Osteocyte (in vitro differentiated cells): Measurements from ENCODE around the gene PSAPL1. TPM values are rescaled to one million over a fixed set of nuclear protein-coding genes. Genes with fewer than 3 reads are reported as not detected.

Source experiments
- DNase-seq: peaks from one replicate; pipeline ENCODE4 v3.0.0; 2021; ENCODE audit warnings: mixed read lengths; ENCODE audit not compliant: unreplicated experiment; ENCODE audit errors: extremely low spot score
- H3K27ac Mint-ChIP-seq: one replicate; pipeline ENCODE4 v1.8.0; 2021; ENCODE audit warnings: mild to moderate bottlenecking, mixed read lengths; ENCODE audit not compliant: unreplicated experiment
- H3K27me3 Mint-ChIP-seq: one replicate; pipeline ENCODE4 v1.8.0; 2021; ENCODE audit warnings: mixed read lengths; ENCODE audit not compliant: unreplicated experiment
- H3K36me3 Mint-ChIP-seq: one replicate; pipeline ENCODE4 v1.8.0; 2021; ENCODE audit warnings: mixed read lengths; ENCODE audit not compliant: unreplicated experiment
- H3K4me1 Mint-ChIP-seq: one replicate; pipeline ENCODE4 v1.8.0; 2021; ENCODE audit warnings: mixed read lengths; ENCODE audit not compliant: unreplicated experiment
- H3K4me3 Mint-ChIP-seq: one replicate; pipeline ENCODE4 v1.8.0; 2021; ENCODE audit warnings: mild to moderate bottlenecking, moderate library complexity, mixed read lengths; ENCODE audit not compliant: unreplicated experiment
- H3K9me3 Mint-ChIP-seq: one replicate; pipeline ENCODE4 v1.8.0; 2021; ENCODE audit warnings: mixed read lengths; ENCODE audit not compliant: unreplicated experiment
- total RNA-seq: library from RNA; stranded (reverse); gene quantifications from 2 replicates; pipeline ENCODE4 v1.2.1, GENCODE V29; 2021
- TF ChIP-seq, protein P1 (sequence below): fragments of 200-600 bp; sonication (generic); IDR thresholded peaks from 2 replicates; pipeline ENCODE4 v1.5.0; 2021; ENCODE audit warnings: antibody characterized with exemption, mild to moderate bottlenecking, moderate library complexity

PSAPL1 gene
- total RNA-seq, 1 donor from 2014 or later, result not detected

DNA sequence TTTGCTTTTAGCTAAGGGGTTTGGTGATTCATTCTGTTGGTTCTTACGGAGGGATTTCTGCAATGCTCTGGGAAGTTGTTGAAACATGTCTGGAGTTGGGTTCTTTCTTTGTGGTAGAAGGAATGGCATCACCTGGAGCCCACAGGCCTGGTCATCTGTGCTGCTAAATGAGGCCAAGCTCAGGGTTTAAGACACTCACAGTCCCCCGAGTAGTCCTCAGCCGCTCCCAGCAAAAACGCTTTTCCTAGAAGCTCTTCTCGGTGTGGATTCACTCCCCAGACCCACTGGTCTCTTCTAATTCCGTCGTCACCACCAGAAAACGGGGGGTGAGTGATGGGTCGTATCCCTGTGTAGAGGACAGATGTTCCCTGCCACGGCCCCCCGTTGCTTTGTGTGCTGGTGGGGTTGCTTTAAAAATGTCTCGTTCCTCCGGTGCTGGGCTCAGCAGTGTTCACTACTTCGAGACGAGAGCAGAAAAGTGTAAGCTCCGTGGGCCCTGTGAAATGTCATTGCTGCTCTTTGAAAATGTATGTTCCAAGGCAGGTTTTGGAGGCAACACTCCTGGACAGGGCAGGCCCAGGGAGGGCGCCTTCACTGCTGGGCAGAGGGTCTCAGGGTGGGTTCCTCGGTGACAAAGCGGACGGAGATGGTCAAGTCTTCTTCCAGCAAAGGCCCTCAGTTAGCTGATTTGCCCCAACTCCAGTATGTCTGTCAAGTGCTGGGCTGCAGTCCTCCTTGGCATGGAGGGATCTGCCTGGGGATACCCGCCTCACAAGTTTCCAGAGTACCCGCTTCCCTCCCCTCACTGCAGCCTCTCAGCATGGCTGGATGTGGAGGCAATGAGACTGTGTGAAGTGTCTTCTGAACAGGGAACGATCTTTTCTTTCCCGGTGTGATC lies 37.3 kb downstream of the PSAPL1 start:
- Mint-ChIP-seq H3K27me3 (peaks cover 44% of the 10 kb centered on the region), H3K4me3 (no peak overlapping the region), H3K36me3 (no peaks in the 10 kb centered on the region), H3K9me3 (no peaks in the 10 kb centered on the region), H3K27ac (no peak overlapping the region), H3K4me1 (peaks cover 5% of the 10 kb centered on the region)
- peak; percentile 77 for DNase-seq
- TF ChIP-seq, protein P1, sequence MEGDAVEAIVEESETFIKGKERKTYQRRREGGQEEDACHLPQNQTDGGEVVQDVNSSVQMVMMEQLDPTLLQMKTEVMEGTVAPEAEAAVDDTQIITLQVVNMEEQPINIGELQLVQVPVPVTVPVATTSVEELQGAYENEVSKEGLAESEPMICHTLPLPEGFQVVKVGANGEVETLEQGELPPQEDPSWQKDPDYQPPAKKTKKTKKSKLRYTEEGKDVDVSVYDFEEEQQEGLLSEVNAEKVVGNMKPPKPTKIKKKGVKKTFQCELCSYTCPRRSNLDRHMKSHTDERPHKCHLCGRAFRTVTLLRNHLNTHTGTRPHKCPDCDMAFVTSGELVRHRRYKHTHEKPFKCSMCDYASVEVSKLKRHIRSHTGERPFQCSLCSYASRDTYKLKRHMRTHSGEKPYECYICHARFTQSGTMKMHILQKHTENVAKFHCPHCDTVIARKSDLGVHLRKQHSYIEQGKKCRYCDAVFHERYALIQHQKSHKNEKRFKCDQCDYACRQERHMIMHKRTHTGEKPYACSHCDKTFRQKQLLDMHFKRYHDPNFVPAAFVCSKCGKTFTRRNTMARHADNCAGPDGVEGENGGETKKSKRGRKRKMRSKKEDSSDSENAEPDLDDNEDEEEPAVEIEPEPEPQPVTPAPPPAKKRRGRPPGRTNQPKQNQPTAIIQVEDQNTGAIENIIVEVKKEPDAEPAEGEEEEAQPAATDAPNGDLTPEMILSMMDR, result no peak

DNA sequence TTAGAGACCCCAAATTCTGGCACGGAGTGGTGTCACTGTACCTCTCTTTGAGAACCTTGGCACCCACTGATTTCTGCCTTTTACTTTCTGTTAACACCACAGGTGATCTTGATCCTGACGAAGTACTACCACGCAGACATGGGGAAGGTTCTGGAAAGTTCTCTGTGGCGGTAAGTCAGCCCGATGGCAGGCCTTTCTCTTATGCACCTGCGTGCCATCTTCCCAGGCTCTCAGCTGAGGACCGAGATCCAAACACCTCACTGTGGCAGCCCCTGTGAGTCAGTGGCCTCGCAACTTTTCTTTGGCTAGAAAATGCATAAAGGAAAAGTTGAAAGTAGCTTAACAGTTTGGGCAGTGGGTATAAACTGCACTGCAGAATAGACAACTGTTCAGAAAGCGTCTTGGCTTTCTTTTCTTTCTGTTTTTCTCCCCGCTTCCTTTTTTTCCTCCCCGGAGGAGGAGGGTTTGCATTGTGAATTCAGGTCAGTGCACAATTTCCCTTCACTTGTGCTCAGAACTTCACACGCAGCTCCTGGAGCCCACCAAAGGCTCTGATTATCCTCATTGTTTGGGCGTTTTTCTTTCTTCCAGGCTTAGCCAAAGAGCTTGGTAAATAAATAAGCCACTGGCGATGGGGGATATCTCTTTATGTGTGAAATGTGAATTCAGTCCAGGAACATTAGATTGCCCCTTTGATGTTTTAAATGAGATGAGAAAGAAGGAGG lies 38.4 kb downstream of the PSAPL1 start:
- peaks cover 5% of the 10 kb centered on the region for H3K4me1 Mint-ChIP-seq
- no peak overlapping the region for H3K27ac Mint-ChIP-seq
- TF ChIP-seq, protein P1, result no peak
- H3K4me3 Mint-ChIP-seq, result no peak overlapping the region
- peaks cover 41% of the 10 kb centered on the region for H3K27me3 Mint-ChIP-seq
- no peaks in the 10 kb centered on the region for H3K9me3 Mint-ChIP-seq
- H3K36me3 Mint-ChIP-seq, result no peaks in the 10 kb centered on the region
- DNase-seq, result peak; percentile 27

DNA sequence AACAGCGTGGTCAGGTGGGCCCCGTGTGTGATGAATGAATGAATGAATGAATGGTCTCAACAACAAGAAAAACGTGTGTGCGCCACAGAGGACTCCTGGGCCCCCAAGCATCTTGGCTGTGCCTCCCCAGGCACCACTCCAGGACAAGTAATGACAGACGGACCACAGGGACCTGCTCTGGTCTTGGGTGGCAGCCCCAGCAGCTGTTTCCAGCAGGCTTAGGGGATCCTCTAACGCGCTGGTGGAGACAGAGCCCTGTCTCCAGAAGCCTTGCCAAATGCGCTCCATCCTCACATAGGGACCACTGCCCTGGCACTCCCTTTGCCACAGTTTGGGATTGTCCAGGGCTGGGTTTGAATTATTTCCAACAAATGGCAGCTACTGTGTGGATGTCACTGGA lies 39.1 kb downstream of the PSAPL1 start:
- DNase-seq, result peak; percentile 65
- H3K27me3 Mint-ChIP-seq, result peaks cover 37% of the 10 kb centered on the region
- no peak overlapping the region for H3K27ac Mint-ChIP-seq
- TF ChIP-seq, protein P1, result no peak
- H3K36me3 Mint-ChIP-seq, result no peaks in the 10 kb centered on the region
- H3K9me3 Mint-ChIP-seq, result no peaks in the 10 kb centered on the region
- peaks cover 5% of the 10 kb centered on the region for H3K4me1 Mint-ChIP-seq
- H3K4me3 Mint-ChIP-seq, result no peak overlapping the region

DNA sequence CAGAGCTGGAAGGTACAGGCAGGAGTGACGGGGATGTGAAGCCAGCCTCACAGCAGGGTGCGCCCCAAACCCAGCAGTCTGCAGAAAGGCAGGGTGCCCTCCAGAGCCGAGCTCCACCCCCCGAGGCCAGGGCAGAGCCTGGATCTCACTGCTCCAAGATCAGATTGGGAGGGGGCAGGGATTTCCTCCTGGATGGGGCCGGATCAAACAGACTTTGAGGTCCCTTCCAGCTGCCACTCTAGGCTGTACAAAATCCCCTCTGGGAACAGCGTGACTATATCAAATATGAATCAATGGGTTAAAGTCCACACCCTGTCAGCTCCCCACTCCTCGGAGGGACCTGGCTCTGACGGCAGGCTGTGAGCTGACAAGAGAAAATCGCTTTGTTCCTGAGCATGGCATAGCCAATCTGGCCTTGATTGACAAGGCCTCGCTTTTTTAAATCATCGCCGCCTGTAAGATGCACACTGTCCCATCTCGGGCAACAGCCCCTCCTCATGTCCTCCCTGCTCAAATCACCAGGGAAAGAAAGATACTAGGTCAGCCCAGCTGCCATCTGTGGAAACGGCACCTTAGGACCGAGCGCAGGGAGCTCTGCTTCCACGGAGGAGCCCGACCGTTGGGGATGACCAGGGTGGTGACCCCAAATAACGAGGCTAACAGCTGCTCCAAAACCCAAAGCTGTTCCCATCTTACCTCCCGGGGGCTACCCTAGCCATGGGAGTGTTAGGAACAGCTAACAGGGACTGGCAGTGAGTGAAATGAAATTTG lies 39.9 kb downstream of the PSAPL1 start:
- peaks cover 45% of the 10 kb centered on the region for H3K27me3 Mint-ChIP-seq
- H3K4me1 Mint-ChIP-seq, result peaks cover 5% of the 10 kb centered on the region

More for the DNA sequence above, 39.9 kb downstream of the PSAPL1 start:
- TF ChIP-seq, protein P1, result no peak
- H3K36me3 Mint-ChIP-seq, result no peaks in the 10 kb centered on the region
- no peak overlapping the region for H3K27ac Mint-ChIP-seq
- H3K4me3 Mint-ChIP-seq, result no peak overlapping the region
- no peaks in the 10 kb centered on the region for H3K9me3 Mint-ChIP-seq
- DNase-seq, result peak; percentile 63
